H1 (cell line): Measurements from ENCODE around the gene GPR150. TPM values are rescaled to one million over a fixed set of nuclear protein-coding genes. Genes with fewer than 3 reads are reported as not detected.

Source experiments
- BRCA1 ChIP-seq: IDR thresholded peaks from 2 replicates; pipeline ENCODE4 v1.6.1; 2012; ENCODE audit warnings: low read depth, low read length, improper control_type of control experiment
- CBX8 ChIP-seq: fragments of 300-800, 300-1000 bp; sonication (generic); IDR thresholded peaks from 2 replicates; pipeline ENCODE4 v1.7.1; 2016; ENCODE audit warnings: low read depth, low read length, borderline replicate concordance
- CEBPB ChIP-seq: IDR thresholded peaks from 2 replicates; pipeline ENCODE4 v1.6.1; 2012; ENCODE audit warnings: low read depth, low read length
- CHD2 ChIP-seq: IDR thresholded peaks from 2 replicates; pipeline ENCODE4 v1.6.1; 2012; ENCODE audit warnings: low read length, improper control_type of control experiment
- CREB1 ChIP-seq: IDR thresholded peaks from 2 replicates; pipeline ENCODE4 v1.6.1; 2012; ENCODE audit warnings: inconsistent platforms
- CTBP2 ChIP-seq: IDR thresholded peaks from 2 replicates; pipeline ENCODE4 v1.7.0; 2011; ENCODE audit warnings: borderline replicate concordance, mild to moderate bottlenecking, moderate library complexity, mixed read lengths, low read length; ENCODE audit not compliant: insufficient read depth, insufficient read length
- EGR1 ChIP-seq: IDR thresholded peaks from 2 replicates; pipeline ENCODE4 v1.6.1; 2011; ENCODE audit warnings: low read depth, low read length, borderline replicate concordance
- EZH2 ChIP-seq: fragments of 200-600 bp; sonication (generic); IDR thresholded peaks from 2 replicates; pipeline ENCODE4 v1.7.1; 2012; ENCODE audit warnings: low read depth, mild to moderate bottlenecking, moderate library complexity, low read length, inconsistent platforms; ENCODE audit not compliant: severe bottlenecking
- FOSL1 ChIP-seq: IDR thresholded peaks from 2 replicates; pipeline ENCODE4 v1.6.1; 2011; ENCODE audit warnings: mild to moderate bottlenecking, low read depth, low read length, moderate library complexity; ENCODE audit not compliant: insufficient read depth
- GABPA ChIP-seq: IDR thresholded peaks from 2 replicates; pipeline ENCODE4 v1.6.1; 2011; ENCODE audit warnings: mild to moderate bottlenecking, low read length, moderate library complexity, borderline replicate concordance; ENCODE audit not compliant: insufficient read depth
- HDAC2 ChIP-seq, 2 experiments: fragments of 300-600 bp in 1 of 2; sonication (generic) in 1 of 2; IDR thresholded peaks; 2 replicates each; pipeline ENCODE4 v1.6.1; 2011 to 2012; ENCODE audit warnings: low read depth in 2 of 2, low read length in 2 of 2, mild to moderate bottlenecking in 2 of 2, moderate library complexity in 2 of 2, borderline replicate concordance in 1 of 2, inconsistent platforms in 1 of 2
- KDM1A ChIP-seq: fragments of 200-600, 300-600 bp; sonication (generic); IDR thresholded peaks from 2 replicates; pipeline ENCODE4 v1.7.1; 2016; ENCODE audit warnings: mild to moderate bottlenecking, low read length, borderline replicate concordance
- NRF1 ChIP-seq: IDR thresholded peaks from 2 replicates; pipeline ENCODE4 v1.6.1; 2011; ENCODE audit warnings: mild to moderate bottlenecking, low read depth, low read length, improper control_type of control experiment
- RBBP5 ChIP-seq: IDR thresholded peaks from 2 replicates; pipeline ENCODE4 v1.7.1; 2012; ENCODE audit warnings: low read depth, mild to moderate bottlenecking, inconsistent platforms, low read length, moderate library complexity, borderline replicate concordance
- RNF2 ChIP-seq: fragments of 200-900, 300-1000 bp; sonication (generic); IDR thresholded peaks from 2 replicates; pipeline ENCODE4 v1.7.1; 2016; ENCODE audit warnings: borderline replicate concordance, low read depth, mild to moderate bottlenecking, antibody characterized with exemption, low read length; ENCODE audit not compliant: poor library complexity, severe bottlenecking; ENCODE audit errors: missing control alignments
- SAP30 ChIP-seq: fragments of 300-600 bp; sonication (generic); IDR thresholded peaks from 2 replicates; pipeline ENCODE4 v1.7.1; 2012; ENCODE audit warnings: low read length, moderate library complexity, mild to moderate bottlenecking, inconsistent platforms; ENCODE audit not compliant: insufficient read depth, insufficient replicate concordance
- SRF ChIP-seq: IDR thresholded peaks from 2 replicates; pipeline ENCODE4 v1.6.1; 2011; ENCODE audit warnings: mild to moderate bottlenecking, low read depth, low read length, moderate library complexity
- SUZ12 ChIP-seq: fragments of 200-600 bp; sonication (generic); IDR thresholded peaks from 2 replicates; pipeline ENCODE4 v1.6.1; 2012; ENCODE audit warnings: mild to moderate bottlenecking, inconsistent platforms, low read length, moderate library complexity, mixed read lengths
- TAF1 ChIP-seq: IDR thresholded peaks from 2 replicates; pipeline ENCODE4 v1.6.1; 2011; ENCODE audit warnings: mild to moderate bottlenecking, low read depth, low read length
- TAF7 ChIP-seq: optimal IDR thresholded peaks from 2 replicates; pipeline ENCODE3; 2011; ENCODE audit warnings: low read depth, mild to moderate bottlenecking, inconsistent platforms, low read length, moderate library complexity, borderline replicate concordance
- TBP ChIP-seq: IDR thresholded peaks from 2 replicates; pipeline ENCODE4 v1.6.1; 2011; ENCODE audit warnings: low read depth, low read length, improper control_type of control experiment
- polyA plus RNA-seq, 7 experiments: library from polyadenylated mRNA; depleted of rRNA in 3 of 7; stranded (reverse) in 5 of 7; unstranded in 2 of 7; fragments of >200 nt in 5 of 7; fragments of 200-250 nt in 2 of 7; gene quantifications; 1 replicate in 5 of 7; 2 replicates in 1 of 7; 4 replicates in 1 of 7; pipeline versions ENCODE4 v1.2.1 to v1.2.3, GENCODE V29; 2011 to 2013; ENCODE audit warnings: missing spikeins in 2 of 7, mixed read lengths in 2 of 7
- total RNA-seq: library from RNA; stranded (reverse); fragmentation: NEBNext Ultra II Directional; extraction: Animal tissue kit (Norgen Biotek cat#: 25700); gene quantifications from 2 replicates; pipeline ENCODE4 v1.2.1, GENCODE V29; 2021
- TF ChIP-seq, protein P1 (sequence below): IDR thresholded peaks from 2 replicates; pipeline ENCODE4 v1.6.1; 2012; ENCODE audit warnings: inconsistent platforms

GPR150 gene
- total and polyA plus RNA-seq, 2 of the 8 experiments (the other 6 are each of a cell fraction or from before 2014, with no cell fraction given): 0.14 TPM; not detected in 1

DNA sequence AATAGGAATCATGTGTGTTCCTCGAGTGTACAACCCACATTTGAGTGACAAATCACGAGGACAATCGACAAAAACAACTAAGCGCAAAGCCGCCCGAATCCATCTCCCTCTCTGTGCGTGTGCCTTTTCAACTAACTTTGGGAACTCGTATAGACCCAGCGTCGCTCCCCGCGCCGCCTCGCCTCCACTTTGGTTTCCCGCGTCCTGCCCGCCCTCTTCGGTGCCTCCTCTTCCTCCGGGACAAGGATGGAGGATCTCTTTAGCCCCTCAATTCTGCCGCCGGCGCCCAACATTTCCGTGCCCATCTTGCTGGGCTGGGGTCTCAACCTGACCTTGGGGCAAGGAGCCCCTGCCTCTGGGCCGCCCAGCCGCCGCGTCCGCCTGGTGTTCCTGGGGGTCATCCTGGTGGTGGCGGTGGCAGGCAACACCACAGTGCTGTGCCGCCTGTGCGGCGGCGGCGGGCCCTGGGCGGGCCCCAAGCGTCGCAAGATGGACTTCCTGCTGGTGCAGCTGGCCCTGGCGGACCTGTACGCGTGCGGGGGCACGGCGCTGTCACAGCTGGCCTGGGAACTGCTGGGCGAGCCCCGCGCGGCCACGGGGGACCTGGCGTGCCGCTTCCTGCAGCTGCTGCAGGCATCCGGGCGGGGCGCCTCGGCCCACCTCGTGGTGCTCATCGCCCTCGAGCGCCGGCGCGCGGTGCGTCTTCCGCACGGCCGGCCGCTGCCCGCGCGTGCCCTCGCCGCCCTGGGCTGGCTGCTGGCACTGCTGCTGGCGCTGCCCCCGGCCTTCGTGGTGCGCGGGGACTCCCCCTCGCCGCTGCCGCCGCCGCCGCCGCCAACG lies at the start of gene GPR150 (continued):
- TF ChIP-seq CBX8 (no peak), RNF2 (peak; percentile 46), FOSL1 (no peak), HDAC2 (IDR thresholded peaks at IDR 0.05; ENCODE audit: borderline replicate concordance in 1 of 2, low read depth in 2 of 2, low read length in 2 of 2) (0 out of 4 replicates have a peak, but pooled peaks of 1 of the 2 experiments have one; percentile 42), CHD2 (no peak), CREB1 (no peak), TAF1 (no peak), SRF (no peak), EZH2 (peak; percentile 79), SUZ12 (peak; percentile 75; the same call in 1 of the 2 replicates), BRCA1 (no peak), TAF7 (no peak), EGR1 (no peak), CTBP2 (peak; percentile 11), TBP (no peak), KDM1A (no peak), CEBPB (no peak), RBBP5 (no peak), GABPA (no peak), NRF1 (no peak), SAP30 (no peak)
- TF ChIP-seq, protein P1, sequence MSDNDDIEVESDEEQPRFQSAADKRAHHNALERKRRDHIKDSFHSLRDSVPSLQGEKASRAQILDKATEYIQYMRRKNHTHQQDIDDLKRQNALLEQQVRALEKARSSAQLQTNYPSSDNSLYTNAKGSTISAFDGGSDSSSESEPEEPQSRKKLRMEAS: peak; percentile 94
